LNCAP (cell line): ENCODE data around the gene DGKQ.

Source experiments
- TF ChIP-seq, protein P1 (sequence below): fragments of 450-650 bp; IDR thresholded peaks from 2 replicates; pipeline ENCODE4 v1.5.1; 2017; ENCODE audit warnings: mild to moderate bottlenecking

Gene DGKQ

DNA sequence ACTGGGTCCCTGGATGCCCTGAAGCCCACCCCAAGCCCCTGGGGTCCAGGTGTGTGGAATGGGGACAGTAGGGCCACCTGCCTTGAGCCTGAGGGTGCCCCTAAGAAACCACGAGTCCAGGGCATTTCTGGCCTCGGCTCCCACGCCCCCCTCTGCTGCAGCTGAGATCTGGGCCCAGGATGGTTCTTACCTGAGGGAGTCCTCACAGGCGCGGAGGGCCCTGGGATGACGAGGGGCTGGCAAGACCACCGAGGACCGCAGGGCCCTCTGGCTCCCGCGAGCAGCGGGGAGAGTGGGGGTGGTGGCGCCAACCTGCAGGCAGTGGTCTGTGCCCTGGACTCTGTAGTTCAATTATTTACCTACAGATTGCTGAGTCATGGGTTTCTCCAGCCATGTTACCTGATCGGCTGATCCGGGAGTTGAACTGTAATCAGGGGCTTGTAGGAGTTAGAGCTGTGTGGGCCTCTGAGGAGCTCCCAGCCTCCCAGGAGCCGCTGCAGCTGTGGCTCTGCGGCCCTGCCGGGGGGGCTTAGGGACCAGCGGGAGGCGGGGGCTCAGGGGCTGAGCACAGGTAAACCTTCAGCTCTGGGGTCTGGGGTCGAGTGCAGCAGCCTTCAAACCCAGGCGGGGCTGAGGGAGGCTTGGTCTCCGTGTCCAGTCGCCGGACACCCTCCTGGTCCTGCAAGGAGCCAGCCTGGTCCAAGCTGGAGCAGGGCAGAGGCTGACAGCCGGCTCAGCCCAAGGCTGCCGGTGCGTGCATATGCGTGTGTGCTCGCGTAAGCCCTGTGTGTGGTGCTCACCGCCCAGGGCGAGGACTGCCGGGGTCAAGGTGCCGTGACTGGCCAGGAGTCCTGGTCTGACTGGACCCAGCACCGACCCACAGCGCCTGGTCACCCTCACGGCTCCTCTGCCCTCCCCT lies 20.0 kb upstream of the DGKQ start, which contains the start of gene SLC26A1:
Gene SLC26A1, minus strand, starts transcription at position 294 of the 919 bp plus-strand sequence. CDS start 1,701 bp downstream, outside the sequence.
- TF ChIP-seq, protein P1, sequence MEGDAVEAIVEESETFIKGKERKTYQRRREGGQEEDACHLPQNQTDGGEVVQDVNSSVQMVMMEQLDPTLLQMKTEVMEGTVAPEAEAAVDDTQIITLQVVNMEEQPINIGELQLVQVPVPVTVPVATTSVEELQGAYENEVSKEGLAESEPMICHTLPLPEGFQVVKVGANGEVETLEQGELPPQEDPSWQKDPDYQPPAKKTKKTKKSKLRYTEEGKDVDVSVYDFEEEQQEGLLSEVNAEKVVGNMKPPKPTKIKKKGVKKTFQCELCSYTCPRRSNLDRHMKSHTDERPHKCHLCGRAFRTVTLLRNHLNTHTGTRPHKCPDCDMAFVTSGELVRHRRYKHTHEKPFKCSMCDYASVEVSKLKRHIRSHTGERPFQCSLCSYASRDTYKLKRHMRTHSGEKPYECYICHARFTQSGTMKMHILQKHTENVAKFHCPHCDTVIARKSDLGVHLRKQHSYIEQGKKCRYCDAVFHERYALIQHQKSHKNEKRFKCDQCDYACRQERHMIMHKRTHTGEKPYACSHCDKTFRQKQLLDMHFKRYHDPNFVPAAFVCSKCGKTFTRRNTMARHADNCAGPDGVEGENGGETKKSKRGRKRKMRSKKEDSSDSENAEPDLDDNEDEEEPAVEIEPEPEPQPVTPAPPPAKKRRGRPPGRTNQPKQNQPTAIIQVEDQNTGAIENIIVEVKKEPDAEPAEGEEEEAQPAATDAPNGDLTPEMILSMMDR: no peak

DNA sequence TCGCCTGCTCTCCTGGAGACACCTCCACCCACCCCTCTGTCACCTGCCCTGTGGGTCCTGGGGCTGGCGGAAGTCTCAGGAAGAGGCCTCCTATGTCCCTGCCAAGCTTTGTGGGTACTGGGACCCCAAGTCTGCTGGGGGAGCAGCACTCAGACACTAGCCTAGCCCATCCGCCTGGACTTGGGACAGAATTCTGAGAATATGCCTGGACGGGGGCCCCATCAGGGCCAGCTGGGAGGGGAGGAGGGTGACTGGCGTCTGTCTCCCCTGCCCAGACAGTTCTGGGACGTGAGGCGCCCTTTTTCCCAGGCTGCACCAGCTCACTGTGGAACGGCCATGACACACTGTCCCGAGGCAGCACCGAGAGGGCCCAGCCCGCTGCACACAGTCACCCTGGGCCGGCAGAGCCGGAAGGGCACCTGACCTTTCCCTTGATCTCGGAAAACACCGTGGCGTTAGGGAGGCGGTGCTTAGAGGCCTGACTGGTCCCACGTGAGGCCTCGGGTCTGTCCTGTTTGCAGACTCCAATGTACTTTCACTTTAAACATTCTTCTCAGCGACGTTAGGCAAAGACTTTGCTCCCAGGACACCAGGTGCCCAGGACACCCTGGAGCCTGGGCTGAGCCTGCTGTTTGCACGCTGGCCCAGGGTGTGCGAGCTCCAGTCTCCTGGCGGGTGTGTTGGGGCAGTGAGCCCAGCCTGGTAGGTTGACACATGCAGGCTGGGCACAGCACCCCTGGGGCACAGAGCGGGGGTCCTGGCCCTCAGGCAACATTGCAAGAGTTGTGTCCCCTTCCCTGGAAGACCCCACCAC lies 19.1 kb upstream of the DGKQ start:
- TF ChIP-seq, protein P1: no peak

DNA sequence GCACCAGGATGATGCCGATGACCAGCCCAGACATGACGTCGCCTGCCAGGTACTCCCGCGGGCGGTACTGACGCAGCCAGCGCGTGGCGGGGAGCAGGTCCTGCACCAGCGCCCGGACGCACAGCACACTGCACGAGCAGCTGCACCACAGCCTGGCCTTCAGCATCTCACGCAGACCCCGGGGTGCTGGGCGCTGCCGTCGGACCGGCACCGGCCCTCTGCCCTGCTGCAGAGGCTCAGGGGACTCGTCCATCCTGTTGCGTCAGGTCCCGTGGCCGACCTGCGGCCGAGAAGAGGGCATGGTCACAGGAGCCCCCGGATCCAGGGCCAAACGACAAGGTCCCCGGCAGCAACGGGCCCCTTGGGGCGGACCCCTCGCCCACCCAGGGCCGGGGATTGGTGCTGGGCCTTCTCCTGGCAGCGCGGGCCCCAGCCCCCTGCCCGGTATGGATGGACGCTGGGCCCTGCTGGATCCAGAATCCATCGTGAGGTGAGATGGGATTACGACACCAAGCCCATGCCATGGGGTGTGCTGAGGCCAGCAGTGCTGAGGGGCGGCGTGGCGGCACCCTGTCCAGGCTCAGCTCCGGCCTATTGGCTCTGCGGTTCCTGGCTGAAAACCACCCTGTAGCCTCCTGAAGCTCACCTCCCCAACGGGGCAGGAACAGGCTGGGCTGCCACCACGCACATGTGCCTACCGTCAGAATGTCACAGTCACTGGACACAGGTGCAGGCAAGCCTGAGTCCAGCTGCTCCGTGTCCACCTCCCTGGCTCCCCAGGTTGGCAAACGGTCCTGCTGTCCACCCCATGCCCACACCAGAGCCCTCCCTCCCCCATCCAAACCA lies 18.3 kb upstream of the DGKQ start:
- TF ChIP-seq, protein P1: no peak

DNA sequence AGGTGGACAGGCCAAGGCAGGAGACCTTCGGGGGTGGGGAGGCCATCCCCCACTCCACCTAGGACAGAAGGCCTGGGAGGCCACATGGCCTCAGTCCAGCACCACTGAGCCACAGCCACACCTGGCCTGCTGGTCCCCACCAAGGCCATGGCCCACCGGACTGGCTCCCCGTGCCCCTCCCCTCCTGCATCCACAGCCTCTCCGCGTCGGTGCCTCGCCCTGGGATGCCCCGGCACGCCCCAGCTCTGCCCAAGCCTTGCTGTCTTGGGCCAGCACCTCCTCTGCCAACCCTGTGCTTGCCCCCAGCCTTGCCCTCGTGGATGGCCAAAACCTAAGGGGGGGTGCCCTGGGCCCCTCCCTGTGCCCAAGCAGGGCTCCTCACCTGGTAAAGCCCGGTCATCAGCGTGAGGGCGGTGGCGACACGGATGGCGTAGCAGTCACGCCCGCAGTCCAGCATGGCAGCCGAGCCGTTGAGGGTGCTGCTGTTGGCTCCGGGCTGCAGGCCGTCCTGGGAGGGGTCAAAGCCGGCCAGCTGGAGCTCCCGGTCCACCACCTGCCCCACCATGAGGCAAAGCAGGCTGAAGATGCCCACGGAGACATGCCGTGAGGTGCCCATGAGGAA lies 17.5 kb upstream of the DGKQ start:
- TF ChIP-seq, protein P1: no peak

DNA sequence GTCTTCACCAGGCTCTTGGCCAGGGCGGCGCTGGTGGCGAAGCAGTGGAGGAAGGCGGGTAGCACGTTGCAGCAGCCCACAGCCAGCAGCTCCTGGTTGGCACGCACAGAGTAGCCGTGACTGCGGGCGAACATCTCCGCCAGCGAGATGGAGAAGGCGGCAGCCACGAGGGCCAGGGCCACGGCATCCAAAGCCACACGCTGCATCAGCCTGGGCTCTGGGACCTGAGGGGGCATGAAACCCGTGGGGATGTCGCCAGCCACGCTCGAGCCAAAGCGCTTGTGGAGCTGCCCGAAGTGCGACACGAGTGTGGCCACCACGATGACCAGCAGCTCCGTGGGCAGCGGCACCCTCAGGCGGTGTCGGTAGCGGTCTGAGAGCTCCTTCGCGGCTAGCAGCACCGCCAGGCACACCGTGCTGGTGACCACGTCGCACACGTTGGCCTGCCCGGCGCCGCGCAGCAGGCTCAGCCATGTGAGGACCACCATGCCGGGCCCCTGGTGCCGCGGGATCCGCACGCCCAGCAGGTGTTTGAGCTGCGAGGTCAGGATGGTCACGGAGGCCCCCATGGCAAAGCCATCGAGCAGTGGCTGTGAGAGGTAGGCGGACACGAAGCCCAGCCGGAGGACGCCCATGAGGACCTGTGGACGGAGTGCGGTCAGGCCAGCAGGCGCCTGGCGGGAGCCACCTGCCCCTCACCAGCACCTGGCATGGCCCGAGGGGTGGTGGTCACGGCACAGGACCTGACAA lies 16.5 kb upstream of the DGKQ start:
- TF ChIP-seq, protein P1: no peak

DNA sequence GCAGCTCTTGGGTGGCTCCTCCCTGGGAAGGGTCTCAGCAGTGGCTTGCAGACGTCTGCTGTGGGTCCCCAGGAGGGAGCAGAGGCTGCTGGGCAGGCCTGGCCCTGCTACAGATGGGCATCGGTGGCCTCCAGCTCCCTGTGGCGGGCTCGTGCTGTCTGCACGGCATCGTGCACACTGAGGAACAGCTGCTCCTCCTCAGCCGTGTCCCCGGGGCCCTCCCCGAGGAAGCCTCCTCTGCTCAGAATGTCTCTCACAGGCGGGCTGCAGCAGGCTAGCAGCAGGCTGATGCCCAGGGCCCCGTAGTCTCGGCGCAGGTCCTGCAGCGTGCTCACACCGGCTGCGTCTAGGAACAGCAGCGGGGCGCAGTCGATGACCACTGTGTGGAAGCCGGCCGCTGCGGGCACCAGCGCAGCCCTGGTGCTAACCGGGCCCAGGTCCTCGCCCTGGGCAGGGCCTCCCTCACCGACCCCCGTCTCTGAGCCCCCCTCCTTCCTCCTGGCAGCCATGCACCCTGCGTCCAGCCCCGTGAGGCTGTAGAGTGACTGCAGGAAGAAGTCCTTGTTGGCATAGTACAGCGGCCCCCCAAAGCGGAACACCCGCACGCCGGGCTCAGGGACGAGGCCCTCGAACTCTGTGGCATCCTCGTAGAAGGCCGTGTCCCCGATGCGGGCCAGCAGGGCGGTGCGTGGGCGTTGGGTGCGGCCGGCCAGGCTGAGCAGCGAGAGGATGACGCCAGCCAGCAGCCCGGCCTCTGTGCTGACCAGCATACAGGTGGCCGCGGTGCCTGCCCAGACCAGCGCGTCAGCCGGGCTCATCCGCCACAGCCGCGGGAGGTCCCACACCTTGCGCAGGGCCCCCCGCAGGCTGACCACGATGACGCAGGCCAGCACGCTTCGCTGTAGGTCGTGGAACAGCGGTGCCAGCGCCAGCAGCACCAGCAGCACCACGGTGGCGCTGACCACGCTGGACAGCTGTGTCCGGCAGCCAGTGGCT lies 15.7 kb upstream of the DGKQ start:
- TF ChIP-seq, protein P1: no peak
